Ovary (tissue), 9 donors: ENCODE data around the gene POLR1E. TPM values are rescaled to one million over a fixed set of nuclear protein-coding genes. Genes with fewer than 3 reads are reported as not detected.
"Not testable (repeated sequence)": the region's sequence is repeated elsewhere in the genome, so short reads cannot be mapped to it uniquely, and the experiment has no call there.

ENCODE experiments used
- DNase-seq, 5 donors: peaks; one replicate each; pipeline ENCODE4 v3.0.0-alpha.2; 2019 to 2020
- H3K27ac ChIP-seq, 2 donors: fragments of 200-600 bp; one replicate each; pipeline versions ENCODE4 v1.5.1 to v1.8.0; 2019 to 2022
- H3K27me3 ChIP-seq: fragments of 200-600 bp; one replicate; pipeline ENCODE4 v1.8.0; 2022
- H3K36me3 ChIP-seq: fragments of 200-600 bp; sonication (generic); one replicate; pipeline ENCODE4 v1.5.1; 2019
- H3K4me1 ChIP-seq: one replicate; pipeline ENCODE4 v1.8.1; 2013; ENCODE audit warnings: mild to moderate bottlenecking, moderate library complexity; ENCODE audit not compliant: insufficient read depth
- H3K4me3 ChIP-seq: fragments of 200-600 bp; sonication (generic); one replicate; pipeline ENCODE4 v1.5.1; 2017
- H3K9me3 ChIP-seq, 2 donors: fragments of 200-600 bp in 1 of 2; sonication (generic) in 1 of 2; one replicate each; pipeline versions ENCODE4 v1.5.1 to v1.8.1; 2013 to 2019; ENCODE audit warnings: mild to moderate bottlenecking in 1 of 2, moderate library complexity in 1 of 2
- EP300 ChIP-seq: sonication (generic); formaldehyde crosslinking; IDR thresholded peaks from one replicate; pipeline ENCODE4 v1.6.1; 2017; ENCODE audit warnings: antibody characterized with exemption
- POLR2A ChIP-seq: fragments of 450-650 bp; IDR thresholded peaks from one replicate; pipeline ENCODE4 v1.6.1; 2017; ENCODE audit warnings: antibody characterized with exemption, mild to moderate bottlenecking, moderate library complexity
- WGBS, 3 donors: extraction: QIAGEN DNeasy Blood & Tissue Kit in 1 of 3; methylation state at CpG; one replicate each; pipeline versions ENCODE4 v1.1.5 to v1.1.7; 2013 to 2017; 5-methylcytosine and 5-hydroxymethylcytosine counted together
- intact Hi-C, 4 donors: fragments of 100-400 bp; cut with DNase I; formaldehyde crosslinking; loops; one replicate each; pipeline versions ENCODE4 v1.11.0 to v1.15.1; 2022 to 2023
- polyA plus RNA-seq, 2 donors: library from polyadenylated mRNA; stranded (reverse); fragments of 200-250 nt in 1 of 2; fragments of 350-450 nt in 1 of 2; fragmentation: Illumina TruSeq in 1 of 2; extraction: RNeasy Lipid Tissue Mini Kit (QIAGEN cat#74804) in 1 of 2; gene quantifications; one replicate each; pipeline ENCODE4 v1.2.3, GENCODE V29; 2013 to 2014
- total RNA-seq, 7 donors: library from RNA; depleted of rRNA in 2 of 7; stranded (reverse); fragments of >200 nt in 2 of 7; fragmentation: NEBNext Ultra II Directional in 3 of 7; extraction: Animal tissue kit (Norgen Biotek cat#: 25700) in 3 of 7; gene quantifications; one replicate each; pipeline versions ENCODE4 v1.1.0 to v1.2.4, GENCODE V29; 2016 to 2023
- TF ChIP-seq, protein P1 (sequence below), 3 donors: fragments of 450-650 bp in 2 of 3; fragments of 200-600 bp in 1 of 3; IDR thresholded peaks; one replicate each; pipeline versions ENCODE4 v1.5.1 to v1.8.0; 2016 to 2022; ENCODE audit warnings: antibody characterized with exemption in 3 of 3, mild to moderate bottlenecking in 1 of 3
- donor health status: DM: no; HTN: no; CAD: no; lungs with moderate emphysema.
- donor health status: DM: no; HTN: no; CAD: no.
- donor health status: Bipolar disorder and iron deficiency.
- donor health status: DM: yes; HTN: yes; CAD: no.
- donor health status: DM: no; HTN: no; CAD: no.
- donor health status: DM: yes; HTN: yes; CAD: no.

POLR1E gene
- total and polyA plus RNA-seq, 9 donors: 26.3 to 48.9 (median 39.1) TPM

- no peak for DNase-seq
- TF ChIP-seq POLR2A: no peak
- no peak for TF ChIP-seq EP300
- TF ChIP-seq, protein P1, sequence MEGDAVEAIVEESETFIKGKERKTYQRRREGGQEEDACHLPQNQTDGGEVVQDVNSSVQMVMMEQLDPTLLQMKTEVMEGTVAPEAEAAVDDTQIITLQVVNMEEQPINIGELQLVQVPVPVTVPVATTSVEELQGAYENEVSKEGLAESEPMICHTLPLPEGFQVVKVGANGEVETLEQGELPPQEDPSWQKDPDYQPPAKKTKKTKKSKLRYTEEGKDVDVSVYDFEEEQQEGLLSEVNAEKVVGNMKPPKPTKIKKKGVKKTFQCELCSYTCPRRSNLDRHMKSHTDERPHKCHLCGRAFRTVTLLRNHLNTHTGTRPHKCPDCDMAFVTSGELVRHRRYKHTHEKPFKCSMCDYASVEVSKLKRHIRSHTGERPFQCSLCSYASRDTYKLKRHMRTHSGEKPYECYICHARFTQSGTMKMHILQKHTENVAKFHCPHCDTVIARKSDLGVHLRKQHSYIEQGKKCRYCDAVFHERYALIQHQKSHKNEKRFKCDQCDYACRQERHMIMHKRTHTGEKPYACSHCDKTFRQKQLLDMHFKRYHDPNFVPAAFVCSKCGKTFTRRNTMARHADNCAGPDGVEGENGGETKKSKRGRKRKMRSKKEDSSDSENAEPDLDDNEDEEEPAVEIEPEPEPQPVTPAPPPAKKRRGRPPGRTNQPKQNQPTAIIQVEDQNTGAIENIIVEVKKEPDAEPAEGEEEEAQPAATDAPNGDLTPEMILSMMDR (IDR thresholded peaks at IDR 0.05): no peak
- H3K4me1 ChIP-seq: no peaks in the 10 kb centered on the region
- intact Hi-C loops: no loop called here
- H3K27me3 ChIP-seq: no peaks in the 10 kb centered on the region
- no peak overlapping the region for H3K4me3 ChIP-seq
- no peak overlapping the region for H3K27ac ChIP-seq
- H3K36me3 ChIP-seq: no peaks in the 10 kb centered on the region
- WGBS, 3 donors: 84 to 87% (median 86%) methylated on average over 15 of the region's 15 CpGs
- H3K9me3 ChIP-seq: no peaks in the 10 kb centered on the region
These were observed 25.6 kb downstream of the POLR1E start for GRCh38 chr9:37511016-37512010.

DNA sequence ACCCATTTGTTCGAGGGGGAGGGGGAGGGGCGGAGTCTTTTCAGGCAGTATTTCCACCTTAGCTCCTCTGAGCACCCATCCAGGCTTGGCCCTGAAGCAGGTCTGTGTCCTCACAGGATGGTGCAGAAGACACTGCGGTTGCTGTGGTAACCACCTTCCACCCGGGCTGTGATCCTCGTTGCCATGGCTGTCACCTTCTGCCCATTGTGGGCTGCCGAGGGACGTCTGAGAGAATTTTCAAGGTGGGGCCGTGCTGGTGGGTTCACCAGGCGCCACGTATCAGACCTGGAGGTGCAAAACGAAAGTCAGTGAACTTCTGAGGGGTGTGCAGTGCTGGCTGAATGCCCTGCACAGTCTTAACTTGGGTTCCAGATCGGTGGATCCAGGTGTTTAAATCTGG lies 26.7 kb downstream of the POLR1E start:
- TF ChIP-seq POLR2A (no peak), EP300 (no peak)
- TF ChIP-seq, protein P1 (IDR thresholded peaks at IDR 0.05): no peak
- DNase-seq: no peak
- Histone ChIP-seq H3K27me3 (no peaks in the 10 kb centered on the region), H3K9me3 (no peaks in the 10 kb centered on the region), H3K27ac (no peak overlapping the region), H3K4me3 (no peak overlapping the region), H3K36me3 (no peaks in the 10 kb centered on the region), H3K4me1 (no peaks in the 10 kb centered on the region)
- intact Hi-C loops: no loop called here
- 76 to 79% (median 77%) methylated on average over 12 of the region's 12 CpGs for WGBS, 3 donors

GRCh38 chr9:37514415-37514814 lies 28.7 kb downstream of the POLR1E start:
- H3K4me1 ChIP-seq, intact Hi-C loops, H3K36me3 ChIP-seq, DNase-seq, H3K27ac ChIP-seq, H3K27me3 ChIP-seq, H3K9me3 ChIP-seq, H3K4me3 ChIP-seq: not testable (repeated sequence)
- WGBS, 3 donors: 97 to 98% (median 98%) methylated on average over 10 of the region's 10 CpGs

- no peaks in the 10 kb centered on the region for H3K9me3 ChIP-seq
- H3K4me3 ChIP-seq: no peak overlapping the region
- H3K27ac ChIP-seq: no peak overlapping the region
- intact Hi-C loops: no loop called here
- no peaks in the 10 kb centered on the region for H3K27me3 ChIP-seq
- no peak for TF ChIP-seq EP300
- no peak for TF ChIP-seq POLR2A
- TF ChIP-seq, protein P1 (IDR thresholded peaks at IDR 0.05): no peak
- H3K4me1 ChIP-seq: no peaks in the 10 kb centered on the region
- no peak for DNase-seq
- 88 to 93% (median 92%) methylated on average over 7 of the region's 7 CpGs for WGBS, 3 donors
- H3K36me3 ChIP-seq: no peaks in the 10 kb centered on the region
These were observed 29.3 kb downstream of the POLR1E start for GRCh38 chr9:37514999-37515398.
